Coronary artery (tissue), 2 donors: ENCODE results near the gene SLC16A4.

ENCODE experiments used
- DNase-seq: peaks from one replicate; pipeline ENCODE4 v3.0.0-alpha.2; 2017; ENCODE audit warnings: low spot score
- H3K27ac ChIP-seq, 2 donors: fragments of 200-600 bp; sonication (generic); one replicate each; pipeline ENCODE4 v1.5.1; 2016 to 2019
- H3K4me3 ChIP-seq: fragments of 200-600 bp; sonication (generic); 2 replicates; pipeline ENCODE4 v1.5.1; 2016; ENCODE audit warnings: mild to moderate bottlenecking, moderate library complexity
- CTCF ChIP-seq: fragments of 200-600 bp; sonication (generic); IDR thresholded peaks from one replicate; pipeline ENCODE4 v1.5.1; 2019; ENCODE audit warnings: antibody characterized with exemption

SLC16A4 gene

DNA sequence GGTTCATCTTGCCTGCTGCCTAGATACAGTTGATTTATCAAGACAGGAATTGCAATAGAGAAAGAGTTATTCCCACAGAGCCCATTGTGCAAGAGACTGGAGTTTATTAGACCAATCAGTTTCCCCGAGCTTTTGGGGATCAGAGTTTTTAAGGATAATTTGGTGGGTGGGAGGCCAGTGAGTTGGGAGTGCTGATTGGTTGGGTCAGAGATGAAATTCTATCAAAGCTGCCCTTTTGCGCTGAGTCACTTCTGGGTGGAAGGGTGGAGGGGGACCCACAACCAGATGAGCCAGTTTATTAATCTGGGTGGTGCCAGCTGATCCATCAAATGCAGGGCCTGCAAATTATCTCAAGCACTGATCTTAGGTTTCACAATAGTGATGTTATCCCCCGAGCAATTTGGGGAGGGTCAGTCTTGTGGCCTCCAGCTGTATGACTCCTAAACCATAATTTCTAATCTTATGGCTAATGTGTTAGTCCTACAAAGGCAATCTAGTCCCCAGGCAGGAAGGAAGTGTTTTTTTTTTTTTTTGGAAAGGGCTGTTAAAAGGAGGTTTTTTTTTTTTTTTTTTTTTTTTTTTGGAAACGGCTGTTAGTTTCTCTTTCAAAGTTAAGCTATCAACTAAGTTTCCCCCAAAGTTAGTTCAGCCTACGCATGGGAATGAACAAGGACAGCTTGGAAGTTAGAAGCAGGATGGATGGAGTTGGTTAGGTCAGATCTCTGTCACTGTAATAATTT, 7.4 kb downstream of the SLC16A4 start:
- Histone ChIP-seq H3K27ac (peak overlapping the region in 1 of 2 donors; percentile 59), H3K4me3 (no peak overlapping the region)
- DNase-seq, result no peak
- TF ChIP-seq CTCF, result no peak

- no peak for TF ChIP-seq CTCF
- no peak for DNase-seq
- H3K4me3 ChIP-seq, result no peak overlapping the region
- H3K27ac ChIP-seq, result peak overlapping the region in 1 of 2 donors; percentile 25
Measured at GRCh38 chr1:110380672-110381283, 10.0 kb downstream of the SLC16A4 start.

GRCh38 chr1:110375490-110375889, 15.3 kb downstream of the SLC16A4 start:
- no peak overlapping the region for H3K27ac ChIP-seq
- no peak overlapping the region for H3K4me3 ChIP-seq
- DNase-seq, result no peak
- TF ChIP-seq CTCF, result no peak

- H3K4me3 ChIP-seq, result no peak overlapping the region
- DNase-seq, result no peak
- TF ChIP-seq CTCF, result no peak
- H3K27ac ChIP-seq, result no peak overlapping the region
Measured at GRCh38 chr1:110370827-110371226, 20.0 kb downstream of the SLC16A4 start.

- Histone ChIP-seq H3K4me3 (no peak overlapping the region), H3K27ac (no peak overlapping the region)
- no peak for TF ChIP-seq CTCF
- DNase-seq, result no peak
Measured at GRCh38 chr1:110364221-110364620, 26.6 kb downstream of the SLC16A4 start.

- no peak overlapping the region for H3K4me3 ChIP-seq
- TF ChIP-seq CTCF, result no peak
- DNase-seq, result no peak
- H3K27ac ChIP-seq, result no peak overlapping the region
Measured at GRCh38 chr1:110361856-110362255, 29.0 kb downstream of the SLC16A4 start.

DNA sequence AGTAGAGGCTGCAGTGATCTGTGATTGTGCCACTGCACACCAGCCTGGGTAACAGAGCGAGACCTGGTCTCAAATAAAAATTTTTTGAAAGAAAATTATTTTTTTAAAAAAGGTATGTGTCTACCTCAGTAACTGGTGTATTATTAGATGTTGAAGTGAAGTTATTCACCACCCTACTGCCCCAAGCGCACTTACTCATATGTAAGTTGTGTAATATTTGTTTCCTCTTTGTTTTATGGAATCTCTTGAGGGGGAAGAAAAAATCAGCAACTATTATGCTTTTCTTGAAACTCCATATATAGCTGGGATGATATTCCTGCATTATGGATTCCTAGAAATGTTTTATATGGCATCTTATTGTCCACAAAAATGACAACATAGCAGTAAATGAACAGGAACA, 30.4 kb downstream of the SLC16A4 start:
- DNase-seq, result no peak
- no peak for TF ChIP-seq CTCF
- no peak overlapping the region for H3K27ac ChIP-seq
- H3K4me3 ChIP-seq, result no peak overlapping the region
